Mesenchymal stem cell (in vitro differentiated cells and primary cell): ENCODE measurements around the gene UBTD2.

Experiments
- DNase-seq: peaks from one replicate; pipeline ENCODE4 v3.0.0-alpha.2; 2013
- H2AFZ ChIP-seq: one replicate; pipeline ENCODE4 v1.6.1; 2013; ENCODE audit warnings: low read depth, mild to moderate bottlenecking, control low read depth, inconsistent platforms, low read length, moderate library complexity
- H2AK5ac ChIP-seq: 2 replicates; pipeline ENCODE4 v1.6.1; 2013; ENCODE audit warnings: low read length, moderate library complexity, mild to moderate bottlenecking, inconsistent platforms; ENCODE audit not compliant: severe bottlenecking
- H2BK120ac ChIP-seq: one replicate; pipeline ENCODE4 v1.6.1; 2013; ENCODE audit warnings: low read depth, mild to moderate bottlenecking, inconsistent platforms, low read length, moderate library complexity
- H2BK12ac ChIP-seq, 2 experiments: one replicate each; pipeline ENCODE4 v1.6.1; 2013; ENCODE audit warnings: inconsistent platforms in 2 of 2, low read length in 2 of 2, mild to moderate bottlenecking in 2 of 2, moderate library complexity in 2 of 2, control low read depth in 1 of 2
- H2BK15ac ChIP-seq: one replicate; pipeline ENCODE4 v1.6.1; 2013; ENCODE audit warnings: mild to moderate bottlenecking, low read depth, inconsistent platforms; ENCODE audit not compliant: poor library complexity, severe bottlenecking
- H2BK5ac ChIP-seq: 2 replicates; pipeline ENCODE4 v1.6.1; 2013; ENCODE audit warnings: low read depth, mild to moderate bottlenecking, low read length, control low read depth, inconsistent platforms; ENCODE audit not compliant: poor library complexity, severe bottlenecking
- H3K14ac ChIP-seq, 2 experiments: one replicate each; pipeline ENCODE4 v1.6.1; 2013; ENCODE audit warnings: inconsistent platforms in 2 of 2, low read length in 2 of 2, control low read depth in 1 of 2, mild to moderate bottlenecking in 1 of 2, moderate library complexity in 1 of 2
- H3K18ac ChIP-seq, 2 experiments: one replicate each; pipeline ENCODE4 v1.6.1; 2013; ENCODE audit warnings: inconsistent platforms in 2 of 2, low read length in 2 of 2, control low read depth in 1 of 2, low read depth in 1 of 2, mild to moderate bottlenecking in 1 of 2
- H3K23ac ChIP-seq, 2 experiments: one replicate each; pipeline ENCODE4 v1.6.1; 2013; ENCODE audit warnings: inconsistent platforms in 2 of 2, low read length in 2 of 2, mild to moderate bottlenecking in 2 of 2, moderate library complexity in 2 of 2, control low read depth in 1 of 2
- H3K27ac ChIP-seq: 2 replicates; pipeline ENCODE4 v1.5.1; 2013; ENCODE audit warnings: mild to moderate bottlenecking, moderate library complexity, low read length, control low read depth, inconsistent platforms; ENCODE audit not compliant: poor library complexity, severe bottlenecking
- H3K27me3 ChIP-seq, 2 experiments: 2 replicates each; pipeline versions ENCODE4 v1.6.1 to v1.7.0; 2013; ENCODE audit warnings: low read length in 2 of 2, mild to moderate bottlenecking in 2 of 2, moderate library complexity in 2 of 2, control low read depth in 1 of 2, inconsistent platforms in 1 of 2; ENCODE audit not compliant: control insufficient read depth in 1 of 2, insufficient read depth in 1 of 2
- H3K36me3 ChIP-seq, 2 experiments: 2 replicates each; pipeline versions ENCODE4 v1.6.1 to v1.7.0; 2013; ENCODE audit warnings: low read length in 2 of 2, control low read depth in 1 of 2, inconsistent platforms in 1 of 2, low read depth in 1 of 2, mild to moderate bottlenecking in 1 of 2; ENCODE audit not compliant: insufficient read depth in 2 of 2, control insufficient read depth in 1 of 2
- H3K4ac ChIP-seq, 2 experiments: one replicate each; pipeline ENCODE4 v1.6.1; 2013; ENCODE audit warnings: inconsistent platforms in 2 of 2, low read length in 2 of 2, mild to moderate bottlenecking in 2 of 2, moderate library complexity in 2 of 2, control low read depth in 1 of 2, low read depth in 1 of 2
- H3K4me1 ChIP-seq: 2 replicates; pipeline ENCODE4 v1.6.1; 2013; ENCODE audit warnings: low read depth, low read length, control low read depth; ENCODE audit not compliant: control insufficient read depth, insufficient read depth
- H3K4me2 ChIP-seq: 2 replicates; pipeline ENCODE4 v1.6.1; 2013; ENCODE audit warnings: low read length, mild to moderate bottlenecking, inconsistent platforms; ENCODE audit not compliant: poor library complexity, severe bottlenecking
- H3K4me3 ChIP-seq, 2 experiments: 2 replicates each; pipeline versions ENCODE4 v1.5.1 to v1.7.0; 2013; ENCODE audit warnings: low read length in 2 of 2, mild to moderate bottlenecking in 2 of 2, control low read depth in 1 of 2, low read depth in 1 of 2; ENCODE audit not compliant: insufficient read depth in 1 of 2
- H3K79me1 ChIP-seq: replicated peaks from 2 replicates; pipeline ENCODE4 v1.6.1; 2013; ENCODE audit warnings: mild to moderate bottlenecking, control low read depth, low read length, inconsistent platforms; ENCODE audit not compliant: poor library complexity, severe bottlenecking
- H3K9ac ChIP-seq: 2 replicates; pipeline ENCODE4 v1.7.0; 2013; ENCODE audit warnings: mild to moderate bottlenecking, low read length, moderate library complexity
- H3K9me3 ChIP-seq: 2 replicates; pipeline ENCODE4 v1.7.0; 2013; ENCODE audit warnings: mild to moderate bottlenecking, low read length; ENCODE audit not compliant: control insufficient read depth
- H4K8ac ChIP-seq: one replicate; pipeline ENCODE4 v1.6.1; 2013; ENCODE audit warnings: inconsistent platforms, mild to moderate bottlenecking, low read length, moderate library complexity
- H4K91ac ChIP-seq: one replicate; pipeline ENCODE4 v1.6.1; 2013; ENCODE audit warnings: mild to moderate bottlenecking, low read length, inconsistent platforms
- WGBS: methylation state at CpG from one replicate; pipeline ENCODE4 v1.1.7; 2013; ENCODE audit warnings: mixed read lengths; 5-methylcytosine and 5-hydroxymethylcytosine counted together

The UBTD2 gene

DNA sequence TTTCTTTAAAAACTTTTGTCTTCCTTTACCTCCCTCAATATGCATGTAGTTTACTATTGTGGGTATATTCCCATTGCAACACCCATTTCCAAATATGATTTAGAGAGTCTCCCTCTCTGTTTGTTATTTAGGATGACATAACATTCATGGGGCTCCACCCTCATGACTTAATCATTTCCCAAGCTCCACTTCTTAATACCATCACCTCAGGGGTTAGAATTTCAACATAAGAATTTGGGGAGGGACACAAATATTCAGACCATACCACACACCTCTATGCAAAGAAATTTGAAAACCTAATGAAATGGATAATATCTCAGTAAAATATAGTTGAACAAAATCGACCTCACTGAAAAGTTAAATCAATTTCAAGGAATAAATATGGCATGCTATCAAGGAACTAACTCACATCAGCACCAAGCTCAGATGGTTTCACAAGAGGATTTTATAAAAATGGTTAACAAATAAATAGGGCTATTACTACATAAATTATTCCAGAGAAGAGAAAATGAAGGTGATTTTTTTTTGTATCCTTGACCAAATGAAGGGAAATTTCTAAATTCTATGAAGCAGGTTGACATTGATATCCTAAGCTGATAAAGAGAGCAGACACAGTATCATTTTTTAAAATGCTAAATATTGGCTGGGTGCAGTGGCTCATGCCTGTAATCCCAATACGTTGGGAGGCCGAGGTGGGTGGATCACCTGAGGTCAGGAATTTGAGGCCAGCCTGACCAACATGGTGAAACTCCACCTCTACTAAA lies 20.2 kb upstream of the UBTD2 start:
- Histone ChIP-seq H3K36me3 (no peaks in the 10 kb centered on the region), H3K9me3 (no peaks in the 10 kb centered on the region), H3K79me1 (no peaks in the 10 kb centered on the region), H3K9ac (peak overlapping the region; percentile 32), H3K27ac (no peak overlapping the region), H2BK15ac (no peak overlapping the region), H3K4me3 (no peak overlapping the region), H2BK5ac (no peak overlapping the region), H3K4me1 (no peaks in the 10 kb centered on the region), H3K27me3 (no peaks in the 10 kb centered on the region), H2AK5ac (no peak overlapping the region), H3K18ac (no peak overlapping the region), H2AFZ (no peak overlapping the region), H3K23ac (no peak overlapping the region), H3K4me2 (no peak overlapping the region), H2BK12ac (no peak overlapping the region), H2BK120ac (no peak overlapping the region), H4K91ac (no peak overlapping the region), H4K8ac (no peak overlapping the region), H3K4ac (no peak overlapping the region), H3K14ac (no peak overlapping the region)
- DNase-seq: no peak
- WGBS: 50% methylated on average over 2 of the region's 3 CpGs

DNA sequence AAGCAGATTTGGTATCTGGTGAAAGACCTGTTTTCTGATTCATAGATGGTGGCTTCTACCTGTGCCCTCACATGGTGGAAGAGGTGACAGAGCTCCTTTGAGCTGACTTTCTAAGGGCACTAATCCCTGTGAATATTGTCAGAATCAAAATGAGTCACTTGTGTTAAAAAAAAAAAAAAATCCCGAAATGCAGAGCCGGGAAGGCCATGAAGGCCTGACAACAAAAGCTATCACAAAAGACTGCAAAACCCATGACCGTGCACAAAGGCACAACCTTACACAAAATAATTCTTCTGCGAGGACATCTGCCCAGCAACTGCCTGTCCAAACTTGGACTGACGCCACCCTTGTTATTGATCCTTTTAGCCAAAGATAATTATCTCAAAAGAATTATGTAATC lies 19.6 kb upstream of the UBTD2 start:
- Histone ChIP-seq H3K9ac (peak overlapping the region; percentile 32), H3K4me3 (no peak overlapping the region), H3K23ac (no peak overlapping the region), H2BK12ac (no peak overlapping the region), H4K8ac (no peak overlapping the region), H3K14ac (no peak overlapping the region), H2BK120ac (no peak overlapping the region), H3K27me3 (no peaks in the 10 kb centered on the region), H3K27ac (no peak overlapping the region), H3K36me3 (no peaks in the 10 kb centered on the region), H3K18ac (no peak overlapping the region), H3K4me1 (no peaks in the 10 kb centered on the region), H3K9me3 (no peaks in the 10 kb centered on the region), H2BK5ac (no peak overlapping the region), H2AFZ (no peak overlapping the region), H2AK5ac (no peak overlapping the region), H4K91ac (no peak overlapping the region), H3K79me1 (no peaks in the 10 kb centered on the region), H3K4ac (no peak overlapping the region), H3K4me2 (no peak overlapping the region), H2BK15ac (no peak overlapping the region)
- no peak for DNase-seq
- 70% methylated on average over 5 of the region's 5 CpGs for WGBS

DNA sequence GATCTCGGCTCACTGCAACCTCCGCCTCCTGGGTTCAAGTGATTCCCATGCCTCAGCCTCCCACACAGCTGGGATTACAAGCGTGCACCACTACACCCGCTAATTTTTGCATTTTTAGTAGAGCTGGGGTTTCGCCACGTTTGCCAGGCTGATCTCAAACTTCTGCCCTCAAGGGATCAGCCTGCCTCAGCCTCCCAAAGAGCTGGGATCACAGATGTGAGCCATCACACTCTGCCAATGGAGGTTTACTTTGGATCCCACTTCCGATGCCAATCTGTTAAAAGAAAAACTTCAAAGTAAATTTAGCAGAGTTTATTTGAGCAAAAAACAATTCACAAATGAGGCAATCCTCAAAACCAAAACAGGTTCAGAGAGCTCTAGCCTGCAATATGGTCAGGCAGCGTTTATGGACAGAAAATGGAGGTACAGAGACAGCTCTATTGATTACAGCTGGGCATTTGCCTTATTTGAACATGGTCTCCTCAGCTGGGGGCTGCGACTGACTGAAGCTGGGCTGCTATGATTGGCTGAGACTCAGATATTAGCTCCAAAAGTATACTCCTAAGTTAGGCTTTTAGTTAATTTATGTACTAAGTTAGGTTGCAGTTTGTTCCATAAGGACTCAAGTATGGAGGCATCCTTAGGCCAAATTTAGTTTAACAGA lies 18.6 kb upstream of the UBTD2 start:
- Histone ChIP-seq H3K36me3 (no peaks in the 10 kb centered on the region), H3K27me3 (no peaks in the 10 kb centered on the region), H3K4me2 (no peak overlapping the region), H3K79me1 (no peaks in the 10 kb centered on the region), H2AFZ (no peak overlapping the region), H3K4ac (no peak overlapping the region), H2BK12ac (no peak overlapping the region), H3K4me3 (no peak overlapping the region), H3K9me3 (no peaks in the 10 kb centered on the region), H2BK5ac (no peak overlapping the region), H2BK15ac (no peak overlapping the region), H2BK120ac (no peak overlapping the region), H3K14ac (no peak overlapping the region), H3K18ac (no peak overlapping the region), H4K91ac (no peak overlapping the region), H3K4me1 (no peaks in the 10 kb centered on the region), H3K23ac (no peak overlapping the region), H3K9ac (no peak overlapping the region), H2AK5ac (no peak overlapping the region), H3K27ac (no peak overlapping the region), H4K8ac (no peak overlapping the region)
- no peak for DNase-seq
- 86% methylated on average over 9 of the region's 9 CpGs for WGBS

DNA sequence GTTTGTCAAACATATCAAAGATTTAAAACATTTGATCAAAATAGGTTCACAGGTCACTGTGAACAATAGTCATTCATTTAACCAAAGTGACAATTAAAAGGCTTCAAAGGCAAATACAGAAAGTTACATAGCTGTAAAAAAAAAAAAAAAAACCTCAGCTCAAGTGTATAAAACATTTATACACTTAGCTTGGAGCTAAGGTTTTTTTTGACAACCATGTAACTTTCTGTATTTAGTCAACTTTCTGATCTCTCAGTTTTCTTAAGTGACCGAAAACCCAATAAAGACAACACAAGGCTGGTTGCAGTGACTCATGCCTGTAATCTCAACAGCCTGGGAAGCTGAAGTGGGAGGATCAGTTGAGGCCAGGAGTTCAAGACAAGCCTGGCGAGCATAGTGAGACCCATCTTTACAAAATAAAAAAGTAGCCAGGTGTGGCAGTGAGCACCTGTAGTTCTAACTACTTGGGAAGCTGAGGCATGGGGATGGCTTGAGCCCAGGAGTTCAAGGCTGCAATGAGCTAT lies 16.4 kb upstream of the UBTD2 start:
- Histone ChIP-seq H2AK5ac (no peak overlapping the region), H3K14ac (no peak overlapping the region), H2AFZ (no peak overlapping the region), H3K9me3 (no peaks in the 10 kb centered on the region), H3K9ac (no peak overlapping the region), H2BK5ac (no peak overlapping the region), H4K8ac (no peak overlapping the region), H2BK15ac (no peak overlapping the region), H3K4me2 (no peak overlapping the region), H3K4ac (no peak overlapping the region), H3K18ac (no peak overlapping the region), H3K4me3 (no peak overlapping the region), H3K36me3 (no peaks in the 10 kb centered on the region), H3K27ac (no peak overlapping the region), H4K91ac (no peak overlapping the region), H3K27me3 (peaks cover 0 to 3% of the 10 kb centered on the region in 2 experiments), H2BK12ac (no peak overlapping the region), H2BK120ac (no peak overlapping the region), H3K23ac (no peak overlapping the region), H3K4me1 (no peaks in the 10 kb centered on the region), H3K79me1 (no peaks in the 10 kb centered on the region)
- WGBS: 26% methylated on average over 2 of the region's 2 CpGs
- DNase-seq: peak; percentile 77
